ENCODE measurements around the gene ELMO3. TPM values are rescaled to one million over a fixed set of nuclear protein-coding genes. Genes with fewer than 3 reads are reported as not detected.

The ELMO3 gene
- polyA plus RNA-seq, 5 donors, result 4.6 to 11.0 (median 6.3) TPM

- peak; percentile 56 to 71 for DNase-seq
Measured at GRCh38 chr16:67177743-67178699, 20.9 kb upstream of the ELMO3 start.

DNA sequence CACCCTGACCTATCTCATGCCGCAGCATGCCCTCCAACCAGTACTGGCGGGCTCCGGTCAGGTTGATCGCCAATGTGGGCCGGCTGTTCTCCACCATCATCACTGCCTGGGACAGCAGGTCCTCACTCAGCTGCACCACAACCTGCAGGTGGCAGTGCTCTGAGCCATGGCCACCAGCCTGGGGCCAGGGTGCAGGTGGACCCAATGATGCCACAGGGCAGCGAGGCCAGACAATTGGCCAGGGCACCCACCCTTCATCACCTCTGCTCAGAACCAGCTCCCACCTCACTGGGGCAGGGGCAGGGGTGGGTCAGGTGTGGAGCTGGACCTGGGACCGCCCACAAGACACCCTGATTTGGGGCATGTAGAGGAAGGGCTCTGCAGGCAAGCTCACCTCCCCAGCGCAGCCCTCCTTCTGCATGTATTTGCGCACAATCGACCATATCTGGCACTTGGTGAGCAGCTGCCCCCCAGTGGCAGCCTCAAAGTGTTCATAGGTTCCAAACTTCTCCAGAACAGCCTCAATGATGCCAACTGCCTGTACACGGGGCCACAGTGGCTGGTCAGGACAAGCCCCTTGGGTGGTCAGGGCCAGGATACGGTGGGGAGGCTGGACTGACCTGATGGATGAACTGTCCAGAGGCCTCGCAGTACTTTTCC lies 19.4 kb upstream of the ELMO3 start:
- DNase-seq, result no peak

DNA sequence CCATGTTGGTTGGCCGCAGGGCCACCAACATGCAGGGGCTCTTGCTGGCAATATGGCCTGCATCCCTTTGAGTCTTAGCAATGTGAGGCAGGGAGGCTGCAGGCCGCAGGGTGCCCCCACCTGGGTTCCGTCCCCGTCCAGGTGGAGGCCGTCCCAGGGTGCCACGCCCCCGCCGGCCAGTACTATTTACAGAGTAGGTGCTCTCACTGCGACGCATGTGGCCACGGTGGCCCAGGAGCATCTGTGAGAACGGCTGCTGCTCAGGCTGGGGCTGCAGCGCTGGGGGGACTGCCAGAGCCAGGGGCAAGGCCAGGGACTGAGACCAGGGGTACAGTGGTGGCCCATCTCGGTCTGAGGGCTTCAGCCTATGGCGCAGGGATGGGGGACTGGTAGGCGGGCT lies 18.8 kb upstream of the ELMO3 start:
- no peak for DNase-seq

DNA sequence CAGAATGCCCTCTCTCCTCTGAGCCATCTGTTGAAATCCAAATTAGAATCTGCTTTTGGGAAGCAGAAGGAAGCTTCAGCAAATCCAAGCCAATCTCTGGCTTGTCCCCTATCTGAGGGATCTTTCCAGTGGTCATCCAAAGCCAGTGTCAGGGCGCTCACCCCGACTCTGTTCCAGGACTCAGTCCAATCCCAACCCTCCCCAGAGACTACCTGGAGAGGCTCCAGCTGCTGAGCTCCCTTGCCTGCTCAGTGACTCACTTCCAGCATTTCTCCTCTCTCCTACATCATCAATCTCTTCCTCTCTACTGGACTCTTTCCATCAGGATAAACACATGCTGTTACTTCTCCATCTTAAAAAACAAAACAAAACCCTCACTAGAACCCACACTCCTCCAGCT lies 17.6 kb upstream of the ELMO3 start:
- DNase-seq, result no peak

DNA sequence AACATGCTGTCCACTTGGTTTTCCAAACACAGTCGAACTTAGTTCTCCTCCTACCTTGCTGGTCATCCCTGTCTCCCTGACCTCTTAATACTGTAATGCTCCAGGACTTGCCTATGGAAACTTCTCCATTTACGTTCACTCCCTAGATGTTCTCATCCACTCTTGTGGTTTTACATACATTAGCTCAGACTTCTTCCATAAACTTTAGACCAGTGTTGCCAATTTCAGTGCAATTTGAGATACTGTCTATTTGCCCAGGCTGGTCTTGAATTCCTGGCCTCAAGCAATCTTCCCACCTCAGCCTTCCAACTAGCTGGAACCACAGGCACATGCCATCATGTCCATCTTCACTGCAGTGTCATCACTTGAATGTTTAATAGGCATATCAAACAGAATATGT lies 16.6 kb upstream of the ELMO3 start:
- no peak for DNase-seq

GRCh38 chr16:67183284-67183626 lies 15.7 kb upstream of the ELMO3 start:
- DNase-seq, result no peak

- DNase-seq, result peak; percentile 97 to 98
Measured at GRCh38 chr16:67183627-67184452, 15.1 kb upstream of the ELMO3 start, which contains the start of gene MATCAP1. Gene MATCAP1 (minus strand): TSS chr16:67183963. CDS start chr16:67180610, 3,353 bp downstream.

GRCh38 chr16:67184453-67184994 lies 14.4 kb upstream of the ELMO3 start:
- DNase-seq, result no peak

- DNase-seq, result peak; percentile 79 to 85
Measured at GRCh38 chr16:67184995-67185650, 13.8 kb upstream of the ELMO3 start.

GRCh38 chr16:67185651-67186134 lies 13.2 kb upstream of the ELMO3 start:
- no peak for DNase-seq

DNA sequence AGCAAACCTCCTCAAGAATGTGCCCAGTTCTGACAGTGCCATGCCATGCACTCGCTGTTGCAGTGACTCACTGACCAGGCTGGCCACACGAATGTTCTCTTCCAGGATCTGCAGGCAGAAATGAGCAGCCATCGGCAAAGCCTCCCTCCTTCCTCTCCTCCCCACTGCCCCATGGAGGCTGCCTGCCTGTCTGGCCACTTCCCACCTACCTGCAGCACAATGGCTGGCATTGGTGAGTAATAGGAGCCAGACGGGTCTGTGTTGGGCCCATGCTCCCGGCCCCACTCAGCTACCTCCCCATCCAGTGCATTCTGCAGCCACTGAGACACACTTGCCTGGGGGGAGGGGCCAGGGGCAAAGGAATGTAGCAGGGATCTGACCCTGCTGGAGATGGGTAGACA lies 12.4 kb upstream of the ELMO3 start:
- DNase-seq, result no peak

- no peak for DNase-seq
Measured at GRCh38 chr16:67187175-67187890, 11.6 kb upstream of the ELMO3 start.

- DNase-seq, result no peak
Measured at GRCh38 chr16:67188323-67188722, 10.6 kb upstream of the ELMO3 start.

- DNase-seq, result no peak
Measured at GRCh38 chr16:67188798-67189197, 10.1 kb upstream of the ELMO3 start.

GRCh38 chr16:67190041-67190440 lies 8.9 kb upstream of the ELMO3 start, which contains the start of gene EXOC3L1:
Gene EXOC3L1 (minus strand): TSS chr16:67190136. CDS start chr16:67189676, 460 bp downstream.
- no peak for DNase-seq

DNA sequence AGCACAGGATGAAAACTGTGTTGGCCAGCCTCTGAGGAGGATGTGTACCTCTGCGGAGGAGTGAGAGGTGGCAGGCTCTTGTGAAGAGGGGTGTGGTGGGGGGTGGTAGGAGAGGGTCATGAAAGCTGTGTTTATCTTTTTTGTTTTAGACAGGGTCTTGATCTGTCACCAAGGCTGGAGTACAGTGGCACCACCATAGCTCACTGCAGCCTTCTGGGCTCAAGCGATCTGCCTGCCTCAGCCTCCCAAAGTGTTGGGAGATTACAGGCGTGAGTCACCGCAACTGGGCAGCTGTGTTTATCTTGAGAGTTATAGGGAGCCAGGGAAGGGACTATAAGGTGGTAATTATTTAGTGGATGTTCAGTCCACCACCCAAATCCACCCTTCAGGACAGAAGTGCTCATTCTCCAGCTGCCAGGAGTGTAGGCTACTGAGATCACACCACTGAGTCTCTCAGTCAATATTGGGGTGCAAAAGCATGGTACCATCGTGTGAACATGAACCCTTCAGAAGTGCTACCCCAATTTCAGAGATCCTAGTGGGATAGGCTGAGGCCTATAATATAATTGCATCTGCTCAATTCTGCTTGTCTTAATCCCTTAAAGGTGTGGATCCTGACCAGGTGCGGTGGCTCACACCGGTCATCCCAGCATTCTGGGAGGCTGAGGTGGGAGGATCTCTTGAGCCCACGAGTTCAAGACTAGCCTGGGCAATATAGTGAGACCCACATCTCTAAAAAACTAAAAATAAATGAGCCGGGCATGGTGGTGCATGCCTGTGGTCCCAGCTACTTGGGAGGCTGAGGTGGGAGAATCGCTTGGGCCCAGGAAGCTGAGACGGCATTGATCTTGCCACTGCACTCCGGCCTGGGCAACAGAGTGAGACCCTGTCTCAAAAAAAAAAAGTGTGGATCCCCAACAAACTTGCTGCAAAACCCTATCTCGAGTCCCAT lies 8.2 kb upstream of the ELMO3 start:
- DNase-seq, result no peak

DNA sequence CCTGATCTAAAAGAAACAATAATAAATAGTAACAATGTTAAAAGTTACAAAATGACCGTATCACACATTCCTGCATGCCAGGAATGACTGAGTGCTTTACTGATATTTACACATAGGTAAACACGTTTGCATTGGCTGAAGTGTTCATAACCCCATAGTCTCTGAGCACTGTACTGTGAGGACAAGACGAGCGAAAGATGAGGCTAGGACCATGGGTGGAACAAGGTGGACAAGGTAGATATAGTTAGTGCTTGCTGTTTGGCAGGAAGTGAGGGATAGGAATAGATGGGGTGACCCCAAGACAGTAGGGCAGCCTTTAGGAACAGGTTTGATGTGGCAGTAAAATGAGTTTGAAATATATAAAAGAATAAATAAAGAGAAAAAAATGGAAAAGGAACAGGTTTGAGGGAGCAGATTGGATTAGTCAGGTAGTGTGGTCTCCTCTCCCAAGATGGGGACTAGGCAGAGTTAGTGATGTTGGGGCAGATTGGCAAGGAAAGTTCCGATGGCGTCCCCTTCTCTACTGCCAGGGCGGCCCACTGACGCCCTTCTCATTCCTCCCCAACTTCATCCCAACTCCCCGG lies 7.4 kb upstream of the ELMO3 start:
- no peak for DNase-seq

DNA sequence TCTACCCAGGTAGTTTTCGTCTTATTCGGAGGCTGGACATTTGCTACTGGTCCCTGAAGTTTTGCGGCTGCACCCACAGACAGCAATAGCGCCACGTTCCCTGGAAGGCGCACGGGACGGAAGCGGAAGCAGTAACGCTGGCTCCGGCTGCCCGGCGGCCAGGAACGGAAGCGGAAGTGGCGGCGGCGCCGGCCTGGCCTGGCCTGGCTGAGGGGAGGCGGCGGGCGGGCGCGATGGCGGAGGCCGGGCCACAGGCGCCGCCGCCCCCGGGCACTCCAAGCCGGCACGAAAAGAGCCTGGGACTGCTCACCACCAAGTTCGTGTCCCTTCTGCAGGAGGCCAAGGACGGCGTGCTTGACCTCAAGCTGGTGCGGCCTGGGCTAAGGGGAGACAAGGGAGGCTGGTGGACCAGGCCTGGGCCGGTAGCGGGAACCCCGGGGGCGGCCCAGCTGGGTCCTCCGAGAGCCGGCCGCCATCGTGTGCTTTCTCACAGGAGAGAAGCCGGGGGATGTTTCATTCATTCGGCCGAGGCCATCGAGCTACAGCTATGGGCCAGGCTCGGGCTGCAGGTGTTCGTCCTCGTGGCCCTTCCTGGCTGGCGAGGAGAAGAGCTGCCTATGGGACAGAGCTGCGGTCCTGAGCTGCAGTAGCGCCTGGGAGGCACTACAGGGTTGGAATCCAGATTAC lies 6.8 kb upstream of the ELMO3 start, which contains the start of gene E2F4:
TSS of gene E2F4 (plus strand) at position 161 of the 687 bp plus-strand sequence. CDS start at position 234, 73 bp downstream.
- peak; percentile 86 to 87 for DNase-seq

Data from right lung (tissue), 5 donors.